Sigmoid colon (tissue), 4 donors: ENCODE data around the gene SNRPB2.

Experiments
- EP300 ChIP-seq, 4 donors: sonication (generic); formaldehyde crosslinking; IDR thresholded peaks; one replicate each; pipeline ENCODE4 v1.6.1; 2017; ENCODE audit warnings: antibody characterized with exemption in 4 of 4
- POLR2A ChIP-seq, 2 donors: fragments of 450-650 bp; IDR thresholded peaks; one replicate each; pipeline ENCODE4 v1.6.1; 2016; ENCODE audit warnings: antibody characterized with exemption in 2 of 2, mild to moderate bottlenecking in 2 of 2, moderate library complexity in 2 of 2
- TF ChIP-seq, protein P1 (sequence below), 4 experiments: fragments of 450-650 bp in 3 of 4; fragments of 200-600 bp in 1 of 4; IDR thresholded peaks; one replicate each; pipeline ENCODE4 v1.5.1; 2016 to 2019; ENCODE audit warnings: antibody characterized with exemption in 4 of 4, mild to moderate bottlenecking in 3 of 4, moderate library complexity in 2 of 4

DNA sequence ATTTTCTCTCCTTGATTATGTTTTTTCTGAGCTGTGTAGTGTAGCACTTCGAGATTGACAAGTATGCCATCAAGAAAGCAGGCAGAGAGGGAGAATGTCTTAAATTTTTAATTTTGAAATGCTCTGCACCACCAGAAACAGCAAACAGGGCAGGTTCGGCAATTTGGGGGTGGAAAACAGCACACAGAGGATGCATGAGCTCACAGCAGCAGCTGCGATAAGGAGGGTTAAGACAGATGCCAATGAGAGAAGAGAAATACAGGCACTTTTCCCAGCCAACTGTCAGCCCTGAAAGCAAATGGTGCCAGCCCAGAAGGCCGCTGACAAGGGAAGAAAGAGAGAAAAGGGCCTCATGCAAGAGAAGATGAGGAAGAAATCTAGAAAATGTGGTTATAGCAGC, 15.1 kb upstream of the SNRPB2 start:
- TF ChIP-seq, protein P1, sequence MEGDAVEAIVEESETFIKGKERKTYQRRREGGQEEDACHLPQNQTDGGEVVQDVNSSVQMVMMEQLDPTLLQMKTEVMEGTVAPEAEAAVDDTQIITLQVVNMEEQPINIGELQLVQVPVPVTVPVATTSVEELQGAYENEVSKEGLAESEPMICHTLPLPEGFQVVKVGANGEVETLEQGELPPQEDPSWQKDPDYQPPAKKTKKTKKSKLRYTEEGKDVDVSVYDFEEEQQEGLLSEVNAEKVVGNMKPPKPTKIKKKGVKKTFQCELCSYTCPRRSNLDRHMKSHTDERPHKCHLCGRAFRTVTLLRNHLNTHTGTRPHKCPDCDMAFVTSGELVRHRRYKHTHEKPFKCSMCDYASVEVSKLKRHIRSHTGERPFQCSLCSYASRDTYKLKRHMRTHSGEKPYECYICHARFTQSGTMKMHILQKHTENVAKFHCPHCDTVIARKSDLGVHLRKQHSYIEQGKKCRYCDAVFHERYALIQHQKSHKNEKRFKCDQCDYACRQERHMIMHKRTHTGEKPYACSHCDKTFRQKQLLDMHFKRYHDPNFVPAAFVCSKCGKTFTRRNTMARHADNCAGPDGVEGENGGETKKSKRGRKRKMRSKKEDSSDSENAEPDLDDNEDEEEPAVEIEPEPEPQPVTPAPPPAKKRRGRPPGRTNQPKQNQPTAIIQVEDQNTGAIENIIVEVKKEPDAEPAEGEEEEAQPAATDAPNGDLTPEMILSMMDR (IDR thresholded peaks at IDR 0.05), result no peak
- TF ChIP-seq EP300 (IDR thresholded peaks at IDR 0.05) (no peak), POLR2A (IDR thresholded peaks at IDR 0.05) (no peak)
